ENCODE data around the gene DPY19L3. TPM values are rescaled to one million over a fixed set of nuclear protein-coding genes. Genes with fewer than 3 reads are reported as not detected.
A peak's percentile ranks its signal among the peaks of the same experiment; 100 is the strongest.
"Not testable (repeated sequence)": the region's sequence is repeated elsewhere in the genome, so short reads cannot be mapped to it uniquely, and the experiment has no call there.

The DPY19L3 gene
- total and polyA plus RNA-seq, 4 donors, result 36.9 to 53.3 (median 50.7) TPM

DNA sequence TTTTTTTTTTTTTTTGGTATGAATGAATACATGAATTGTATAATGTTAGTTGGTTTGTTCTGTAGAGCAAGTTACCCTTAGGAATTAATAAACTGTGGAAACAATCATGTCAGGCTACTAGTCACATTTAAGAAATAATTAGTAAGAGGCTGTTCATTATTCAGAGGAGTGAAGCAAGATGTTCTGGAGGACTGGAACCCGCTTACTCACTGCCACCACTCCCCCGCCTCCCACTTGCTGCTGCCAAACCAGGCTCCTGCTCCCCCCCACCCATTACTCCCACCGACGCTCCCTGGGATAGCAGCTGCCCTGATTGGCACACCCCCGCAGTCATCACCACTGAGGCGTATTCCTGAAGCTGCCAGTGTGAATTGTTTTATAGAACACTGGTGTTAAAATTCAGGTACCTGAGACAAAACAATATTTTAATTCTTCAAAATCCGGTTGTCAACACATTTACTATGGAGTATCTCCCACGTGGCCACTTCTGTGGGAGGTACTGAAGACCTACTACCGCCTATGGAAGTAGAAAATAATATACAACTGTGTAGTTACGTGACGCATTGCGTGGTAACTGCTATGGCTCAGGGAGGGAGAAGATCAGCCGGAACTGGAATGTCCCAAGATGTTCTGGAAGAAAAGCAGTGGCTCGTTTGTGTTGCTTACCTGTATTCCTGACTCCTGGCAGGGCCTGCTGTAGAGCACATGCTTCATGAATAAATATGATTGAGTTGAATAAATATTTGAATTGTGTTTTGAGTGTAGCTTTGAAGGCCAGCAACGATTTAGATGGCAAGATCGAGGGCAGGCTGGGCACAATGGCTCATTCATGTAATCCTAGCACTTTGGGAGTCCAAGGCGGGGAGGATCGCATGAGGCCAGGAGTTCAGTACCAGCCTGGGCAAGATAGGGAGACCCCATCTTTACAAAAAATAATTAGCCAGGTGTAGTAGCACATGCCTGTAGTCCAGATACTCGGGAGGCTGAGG is 1.7 kb downstream of the DPY19L3 start:
- peaks cover 9% of the 10 kb centered on the region for H3K36me3 ChIP-seq (ENCODE audit: control insufficient read depth, insufficient read depth, low read length)
- peak in 2 of 6 donors; percentile 20 to 47 for DNase-seq (ENCODE audit: low read depth in 4 of 6, low spot score in 6 of 6)
- 85% methylated on average over 11 of the region's 19 CpGs for WGBS (ENCODE audit: insufficient coverage)
- no peaks in the 10 kb centered on the region for H3K9me3 ChIP-seq (ENCODE audit: control insufficient read depth, insufficient read depth, low read length)
- H3K4me3 ChIP-seq (ENCODE audit: low read depth, low read length), result no peak overlapping the region
- H3K27me3 ChIP-seq (ENCODE audit: control insufficient read depth, insufficient read depth, low read length), result no peaks in the 10 kb centered on the region
- H3K27ac ChIP-seq (ENCODE audit: low read depth, low read length), result no peak overlapping the region
- H3K4me1 ChIP-seq (ENCODE audit: control insufficient read depth, insufficient read depth, low read length), result peaks cover 21% of the 10 kb centered on the region

DNA sequence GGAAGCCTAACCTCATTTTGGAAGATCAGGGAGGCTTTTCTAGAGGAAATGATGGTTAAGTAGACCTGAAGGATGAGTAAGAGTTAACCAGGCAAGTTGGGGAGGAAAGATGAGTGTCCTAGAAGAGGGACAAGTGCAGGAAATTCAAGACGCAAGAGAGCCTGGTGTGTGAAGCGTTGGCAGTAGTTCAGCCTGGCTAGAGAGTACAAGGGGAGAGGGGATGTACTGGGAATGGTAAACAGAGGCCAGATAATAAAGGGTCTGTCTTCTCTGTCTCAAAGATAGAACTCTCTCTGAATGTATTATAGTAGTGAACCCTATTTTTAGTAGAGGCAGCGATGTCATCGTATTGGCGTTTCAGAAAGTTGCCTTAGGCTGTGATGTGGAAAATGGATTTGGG is 9.7 kb downstream of the DPY19L3 start:
- Histone ChIP-seq H3K4me1 (ENCODE audit: control insufficient read depth, insufficient read depth, low read length) (peaks cover 3% of the 10 kb centered on the region), H3K36me3 (ENCODE audit: control insufficient read depth, insufficient read depth, low read length) (peaks cover 38% of the 10 kb centered on the region), H3K4me3 (ENCODE audit: low read depth, low read length) (no peak overlapping the region), H3K27ac (ENCODE audit: low read depth, low read length) (no peak overlapping the region), H3K27me3 (ENCODE audit: control insufficient read depth, insufficient read depth, low read length) (no peaks in the 10 kb centered on the region), H3K9me3 (ENCODE audit: control insufficient read depth, insufficient read depth, low read length) (no peaks in the 10 kb centered on the region)
- WGBS (ENCODE audit: insufficient coverage), result 57% methylated on average over 2 of the region's 5 CpGs
- DNase-seq (ENCODE audit: low read depth in 4 of 6, low spot score in 6 of 6), result peak in 2 of 6 donors; percentile 49 to 55

DNA sequence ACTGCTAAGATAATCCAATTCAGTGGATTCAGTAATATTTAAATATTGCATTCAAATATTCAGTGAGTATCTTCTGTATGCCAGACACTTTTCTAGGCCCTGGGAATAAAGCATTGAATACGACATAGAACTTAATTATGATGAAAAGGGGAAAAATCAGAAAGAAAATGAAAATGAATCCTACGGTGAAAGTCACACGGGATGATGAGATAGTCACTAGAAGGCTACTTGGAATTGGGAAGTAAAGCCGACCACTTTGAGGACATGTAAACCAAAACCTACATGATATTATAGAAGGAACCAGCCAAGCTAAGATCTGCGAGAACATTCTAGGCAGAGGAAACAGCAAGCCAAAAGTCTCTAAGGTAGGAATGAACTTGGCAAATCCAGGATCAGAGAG is 10.1 kb downstream of the DPY19L3 start:
- Histone ChIP-seq H3K4me1 (ENCODE audit: control insufficient read depth, insufficient read depth, low read length) (peaks cover 3% of the 10 kb centered on the region), H3K9me3 (ENCODE audit: control insufficient read depth, insufficient read depth, low read length) (no peaks in the 10 kb centered on the region), H3K36me3 (ENCODE audit: control insufficient read depth, insufficient read depth, low read length) (peaks cover 38% of the 10 kb centered on the region), H3K27me3 (ENCODE audit: control insufficient read depth, insufficient read depth, low read length) (no peaks in the 10 kb centered on the region), H3K27ac (ENCODE audit: low read depth, low read length) (no peak overlapping the region), H3K4me3 (ENCODE audit: low read depth, low read length) (no peak overlapping the region)
- 100% methylated on average over 2 of the region's 5 CpGs for WGBS (ENCODE audit: insufficient coverage)
- no peak for DNase-seq (ENCODE audit: low read depth in 4 of 6, low spot score in 6 of 6)

- WGBS (ENCODE audit: insufficient coverage), result 93% methylated on average over 5 of the region's 8 CpGs
- H3K4me1 ChIP-seq (ENCODE audit: control insufficient read depth, insufficient read depth, low read length), result peaks cover 3% of the 10 kb centered on the region
- no peaks in the 10 kb centered on the region for H3K9me3 ChIP-seq (ENCODE audit: control insufficient read depth, insufficient read depth, low read length)
- no peak overlapping the region for H3K4me3 ChIP-seq (ENCODE audit: low read depth, low read length)
- no peak for DNase-seq (ENCODE audit: low read depth in 4 of 6, low spot score in 6 of 6)
- H3K27me3 ChIP-seq (ENCODE audit: control insufficient read depth, insufficient read depth, low read length), result no peaks in the 10 kb centered on the region
- peaks cover 37% of the 10 kb centered on the region for H3K36me3 ChIP-seq (ENCODE audit: control insufficient read depth, insufficient read depth, low read length)
- H3K27ac ChIP-seq (ENCODE audit: low read depth, low read length), result no peak overlapping the region
Observed at GRCh38 chr19:32416749-32417456, 11.3 kb downstream of the DPY19L3 start.

DNA sequence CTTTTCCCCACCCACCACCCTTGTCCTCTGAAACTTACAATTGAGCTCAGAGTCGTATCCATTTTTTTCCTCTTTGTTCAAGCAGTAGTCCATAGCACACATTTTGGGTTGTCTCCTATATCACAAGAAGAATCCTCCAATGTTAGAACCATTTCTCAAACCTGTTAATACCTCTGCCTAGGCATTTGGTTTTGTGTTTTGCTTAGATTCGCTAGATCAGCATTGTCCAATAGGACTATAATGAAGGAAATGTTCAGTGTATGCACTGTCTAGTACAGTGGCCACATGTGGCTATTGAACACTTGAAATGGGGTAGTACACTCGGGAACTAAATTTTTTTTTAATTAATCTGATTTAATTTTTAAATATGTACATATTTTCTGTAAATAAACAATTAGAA is 12.6 kb downstream of the DPY19L3 start:
- Histone ChIP-seq H3K27me3 (ENCODE audit: control insufficient read depth, insufficient read depth, low read length) (no peaks in the 10 kb centered on the region), H3K36me3 (ENCODE audit: control insufficient read depth, insufficient read depth, low read length) (peaks cover 32% of the 10 kb centered on the region), H3K27ac (ENCODE audit: low read depth, low read length) (no peak overlapping the region), H3K4me3 (ENCODE audit: low read depth, low read length) (no peak overlapping the region), H3K4me1 (ENCODE audit: control insufficient read depth, insufficient read depth, low read length) (peaks cover 3% of the 10 kb centered on the region), H3K9me3 (ENCODE audit: control insufficient read depth, insufficient read depth, low read length) (no peaks in the 10 kb centered on the region)
- no peak for DNase-seq (ENCODE audit: low read depth in 4 of 6, low spot score in 6 of 6)
- 88% methylated on average over 1 of the region's 3 CpGs for WGBS (ENCODE audit: insufficient coverage)

DNA sequence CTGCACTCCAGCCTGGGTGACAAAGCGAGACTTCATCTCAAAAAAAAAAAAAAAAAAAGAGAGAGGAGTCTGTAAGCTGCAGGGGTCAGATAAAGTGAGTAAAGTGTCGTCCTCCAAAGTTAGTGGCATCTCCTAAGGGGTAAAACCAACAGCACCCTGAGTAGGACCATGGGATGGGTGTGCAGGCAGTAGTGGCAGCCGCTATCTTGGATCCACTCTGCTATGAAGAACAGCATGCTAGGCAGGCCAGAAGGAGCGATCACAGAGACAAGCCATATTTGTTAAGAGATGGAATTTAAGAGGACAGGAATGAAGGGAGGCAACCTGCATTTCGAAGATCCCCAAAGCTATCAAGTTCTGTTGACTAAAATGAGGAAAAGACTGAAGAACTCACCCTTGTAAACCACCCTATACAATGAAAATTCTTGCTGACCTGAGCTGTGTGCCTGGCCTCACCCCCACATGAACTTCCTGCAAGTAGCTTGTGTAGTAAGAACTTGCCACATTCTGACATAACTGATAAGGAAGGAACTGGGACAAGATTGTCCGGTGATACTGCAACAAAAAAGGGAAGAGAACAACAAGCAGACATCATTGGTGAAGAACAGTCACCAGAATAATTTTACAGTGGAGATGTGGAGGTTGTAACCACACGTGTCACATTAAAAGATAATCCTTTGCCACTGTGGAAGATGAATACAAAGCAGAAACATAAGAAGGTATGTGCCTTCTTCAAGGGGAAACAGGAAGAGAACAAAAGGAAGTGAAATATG is 16.2 kb downstream of the DPY19L3 start:
- Histone ChIP-seq H3K36me3 (ENCODE audit: control insufficient read depth, insufficient read depth, low read length) (peaks cover 26% of the 10 kb centered on the region), H3K27me3 (ENCODE audit: control insufficient read depth, insufficient read depth, low read length) (no peaks in the 10 kb centered on the region), H3K4me3 (ENCODE audit: low read depth, low read length) (no peak overlapping the region), H3K9me3 (ENCODE audit: control insufficient read depth, insufficient read depth, low read length) (no peaks in the 10 kb centered on the region), H3K27ac (ENCODE audit: low read depth, low read length) (no peak overlapping the region), H3K4me1 (ENCODE audit: control insufficient read depth, insufficient read depth, low read length) (no peaks in the 10 kb centered on the region)
- WGBS (ENCODE audit: insufficient coverage), result 78% methylated on average over 5 of the region's 7 CpGs
- DNase-seq (ENCODE audit: low read depth in 4 of 6, low spot score in 6 of 6), result no peak

DNA sequence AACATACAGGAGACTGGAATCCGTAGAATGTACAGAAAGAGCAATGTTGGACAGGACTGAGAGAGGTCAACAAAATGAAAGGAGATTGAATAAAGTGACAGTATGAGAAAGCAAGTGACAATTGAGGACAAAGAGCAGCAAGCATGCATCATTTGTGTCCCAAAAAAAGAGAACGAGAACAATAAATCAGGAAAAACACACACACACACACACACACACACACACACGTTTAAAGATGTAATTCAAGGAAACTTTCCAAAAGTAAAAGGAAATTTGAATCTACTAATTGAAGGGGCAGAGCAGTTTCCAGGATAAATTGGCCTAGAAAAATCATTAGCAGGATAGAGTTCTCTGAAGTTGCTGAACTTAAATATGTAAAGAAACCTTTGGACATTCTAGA is 16.9 kb downstream of the DPY19L3 start:
- Histone ChIP-seq H3K27me3 (ENCODE audit: control insufficient read depth, insufficient read depth, low read length) (no peaks in the 10 kb centered on the region), H3K4me1 (ENCODE audit: control insufficient read depth, insufficient read depth, low read length) (no peaks in the 10 kb centered on the region), H3K27ac (ENCODE audit: low read depth, low read length) (no peak overlapping the region), H3K4me3 (ENCODE audit: low read depth, low read length) (no peak overlapping the region), H3K36me3 (ENCODE audit: control insufficient read depth, insufficient read depth, low read length) (peaks cover 22% of the 10 kb centered on the region), H3K9me3 (ENCODE audit: control insufficient read depth, insufficient read depth, low read length) (no peaks in the 10 kb centered on the region)
- no peak for DNase-seq (ENCODE audit: low read depth in 4 of 6, low spot score in 6 of 6)
- WGBS (ENCODE audit: insufficient coverage), result no CpG with 5 or more reads among the region's 3 CpGs

DNA sequence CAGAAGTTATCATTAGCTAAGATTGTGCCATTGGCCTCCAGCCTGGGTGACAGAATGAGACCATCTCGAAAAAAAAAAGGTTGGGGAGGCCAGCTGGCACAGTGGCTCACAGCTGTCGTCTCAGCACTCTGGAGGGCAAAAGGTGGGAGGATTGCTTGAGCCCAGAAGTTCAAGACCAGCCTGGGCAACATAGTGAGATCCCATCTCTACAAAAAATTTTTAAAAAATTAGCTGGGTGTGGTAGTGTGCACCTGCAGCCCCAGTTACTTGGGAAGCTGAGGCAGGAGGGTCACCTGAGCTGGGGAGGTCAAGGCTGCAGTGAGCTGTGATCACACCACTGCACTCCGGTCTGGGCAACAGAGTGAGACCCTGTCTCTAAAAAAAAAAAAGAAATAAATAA is 18.4 kb downstream of the DPY19L3 start:
- H3K4me3 ChIP-seq (ENCODE audit: low read depth, low read length); H3K27ac ChIP-seq (ENCODE audit: low read depth, low read length); H3K4me1 ChIP-seq (ENCODE audit: control insufficient read depth, insufficient read depth, low read length); H3K9me3 ChIP-seq (ENCODE audit: control insufficient read depth, insufficient read depth, low read length); H3K27me3 ChIP-seq (ENCODE audit: control insufficient read depth, insufficient read depth, low read length); DNase-seq (ENCODE audit: low read depth in 4 of 6, low spot score in 6 of 6): not testable (repeated sequence)
- peaks cover 19% of the 10 kb centered on the region for H3K36me3 ChIP-seq (ENCODE audit: control insufficient read depth, insufficient read depth, low read length)
- 91% methylated on average over 2 of the region's 3 CpGs for WGBS (ENCODE audit: insufficient coverage)

DNA sequence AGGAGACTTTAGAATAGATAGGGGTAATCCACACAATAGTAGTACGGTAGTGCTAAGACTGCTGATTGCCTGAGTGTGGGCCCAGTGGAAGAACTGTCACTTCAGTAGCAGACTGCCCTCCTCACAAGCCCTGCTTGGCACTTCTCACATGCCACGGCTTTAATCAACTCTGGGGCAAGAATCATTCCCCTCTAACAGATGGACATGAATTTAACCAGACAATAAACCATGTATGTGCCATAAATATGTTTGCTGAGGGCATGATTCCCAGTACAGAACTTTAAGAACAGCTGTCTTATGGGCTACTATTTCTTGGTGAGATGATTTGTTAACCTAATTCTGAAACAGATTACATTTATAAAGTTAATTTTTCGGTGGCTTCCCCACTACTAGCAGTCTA is 22.0 kb downstream of the DPY19L3 start:
- 50% methylated on average over 1 of the region's 3 CpGs for WGBS (ENCODE audit: insufficient coverage)
- Histone ChIP-seq H3K27me3 (ENCODE audit: control insufficient read depth, insufficient read depth, low read length) (no peaks in the 10 kb centered on the region), H3K27ac (ENCODE audit: low read depth, low read length) (no peak overlapping the region), H3K36me3 (ENCODE audit: control insufficient read depth, insufficient read depth, low read length) (no peaks in the 10 kb centered on the region), H3K9me3 (ENCODE audit: control insufficient read depth, insufficient read depth, low read length) (no peaks in the 10 kb centered on the region), H3K4me1 (ENCODE audit: control insufficient read depth, insufficient read depth, low read length) (no peaks in the 10 kb centered on the region), H3K4me3 (ENCODE audit: low read depth, low read length) (no peak overlapping the region)
- peak in 2 of 6 donors; percentile 43 to 56 for DNase-seq (ENCODE audit: low read depth in 4 of 6, low spot score in 6 of 6)

All from spinal cord (tissue), 10 donors.